HepG2 (cell line): ENCODE results near the gene SF1. TPM values are rescaled to one million over a fixed set of nuclear protein-coding genes. Genes with fewer than 3 reads are reported as not detected.

Experiments
- CEBPB ChIP-seq: IDR thresholded peaks from 2 replicates; pipeline ENCODE4 v1.6.1; 2011; ENCODE audit warnings: low read depth, low read length, improper control_type of control experiment, borderline replicate concordance
- DNMT3B ChIP-seq: conservative IDR thresholded peaks from 2 replicates; pipeline ENCODE4 v1.6.1; 2016; ENCODE audit warnings: missing biosample characterization, control low read depth
- HNF4A ChIP-seq: sonication (generic); formaldehyde crosslinking; IDR thresholded peaks from 2 replicates; pipeline ENCODE4 v1.4.0; 2020; ENCODE audit warnings: missing genetic modification reagents
- IKZF1 ChIP-seq: fragments of 450-650 bp; IDR thresholded peaks from 2 replicates; pipeline ENCODE4 v1.7.1; 2016
- KDM1A ChIP-seq: IDR thresholded peaks from 2 replicates; pipeline ENCODE4 v1.6.1; 2016; ENCODE audit warnings: missing compliant biosample characterization
- KLF11 ChIP-seq: IDR thresholded peaks from 2 replicates; pipeline ENCODE4 v1.6.1; 2016; ENCODE audit warnings: missing compliant biosample characterization
- KLF12 ChIP-seq: sonication (generic); formaldehyde crosslinking; IDR thresholded peaks from 2 replicates; pipeline ENCODE4 v1.4.0; 2020; ENCODE audit warnings: missing genetic modification reagents, borderline replicate concordance
- ZNF282 ChIP-seq: fragments of 450-650 bp; IDR thresholded peaks from 2 replicates; pipeline ENCODE4 v1.6.1; 2018; ENCODE audit not compliant: partially characterized antibody
- ZNF335 ChIP-seq: sonication (generic); formaldehyde crosslinking; IDR thresholded peaks from 2 replicates; pipeline ENCODE4 v1.4.0; 2020; ENCODE audit warnings: missing genetic modification reagents
- ZNF629 ChIP-seq: sonication (generic); formaldehyde crosslinking; conservative IDR thresholded peaks from 2 replicates; pipeline ENCODE4 v1.5.0; 2020; ENCODE audit warnings: missing genetic modification reagents
- polyA plus RNA-seq, 8 experiments: library from polyadenylated mRNA; depleted of rRNA in 3 of 8; stranded (reverse) in 7 of 8; unstranded in 1 of 8; fragments of >200 nt; fragmentation: Illumina TruSeq in 4 of 8; extraction: Trizol in 4 of 8; gene quantifications; 2 replicates each; pipeline versions ENCODE4 v1.2.1 to v1.2.3, GENCODE V29; 2011 to 2016; ENCODE audit warnings: low read depth in 4 of 8, missing spikeins in 1 of 8, mixed read lengths in 1 of 8; ENCODE audit not compliant: insufficient read depth in 1 of 8
- total RNA-seq, 5 experiments: library from RNA; depleted of rRNA; stranded (reverse); fragments of >200 nt; fragmentation: Illumina TruSeq; extraction: Trizol; gene quantifications; 2 replicates each; pipeline ENCODE4 v1.2.3, GENCODE V29; 2016; ENCODE audit warnings: low read depth in 1 of 5
- TF ChIP-seq, protein P1 (sequence below): sonication (generic); formaldehyde crosslinking; IDR thresholded peaks from 2 replicates; pipeline ENCODE4 v1.8.1; 2023; ENCODE audit warnings: missing genetic modification reagents, inconsistent platforms, borderline replicate concordance
- TF ChIP-seq, protein P2 (sequence below): sonication (generic); formaldehyde crosslinking; IDR thresholded peaks from 2 replicates; pipeline ENCODE4 v1.4.0; 2020; ENCODE audit warnings: low read depth, mild to moderate bottlenecking, missing genetic modification reagents
- TF ChIP-seq, protein P3 (sequence below): sonication (generic); formaldehyde crosslinking; IDR thresholded peaks from 2 replicates; pipeline ENCODE4 v1.4.0; 2020; ENCODE audit warnings: missing genetic modification reagents

The SF1 gene
- total and polyA plus RNA-seq, 2 of the 13 experiments (the other 11 are each of a cell fraction or from before 2014, with no cell fraction given) = 55.5 to 70.4 TPM

DNA sequence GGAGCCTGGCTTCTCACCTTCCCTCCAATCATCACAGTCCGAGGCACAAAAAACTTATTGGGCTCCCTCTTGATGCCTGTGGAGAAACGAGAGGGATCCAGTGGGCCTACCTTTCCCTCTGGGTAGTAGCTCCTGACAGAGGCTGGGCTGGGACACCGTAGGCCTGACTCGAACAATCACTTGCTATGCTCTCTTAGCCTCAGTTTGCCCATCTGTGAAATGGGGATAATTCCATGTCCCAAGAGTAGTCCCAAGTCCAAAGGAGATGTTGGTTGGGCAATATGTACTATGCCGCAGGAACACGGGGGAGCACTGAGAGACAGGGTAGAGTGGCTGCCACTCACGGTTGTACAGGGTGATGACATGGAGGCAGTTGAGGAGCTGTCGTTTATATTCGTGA is 26.8 kb downstream of the SF1 start (continued):
- TF ChIP-seq, protein P1, sequence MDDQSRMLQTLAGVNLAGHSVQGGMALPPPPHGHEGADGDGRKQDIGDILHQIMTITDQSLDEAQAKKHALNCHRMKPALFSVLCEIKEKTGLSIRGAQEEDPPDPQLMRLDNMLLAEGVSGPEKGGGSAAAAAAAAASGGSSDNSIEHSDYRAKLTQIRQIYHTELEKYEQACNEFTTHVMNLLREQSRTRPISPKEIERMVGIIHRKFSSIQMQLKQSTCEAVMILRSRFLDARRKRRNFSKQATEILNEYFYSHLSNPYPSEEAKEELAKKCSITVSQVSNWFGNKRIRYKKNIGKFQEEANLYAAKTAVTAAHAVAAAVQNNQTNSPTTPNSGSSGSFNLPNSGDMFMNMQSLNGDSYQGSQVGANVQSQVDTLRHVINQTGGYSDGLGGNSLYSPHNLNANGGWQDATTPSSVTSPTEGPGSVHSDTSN (CRISPR knock-in tag) = no peak
- TF ChIP-seq, protein P2, sequence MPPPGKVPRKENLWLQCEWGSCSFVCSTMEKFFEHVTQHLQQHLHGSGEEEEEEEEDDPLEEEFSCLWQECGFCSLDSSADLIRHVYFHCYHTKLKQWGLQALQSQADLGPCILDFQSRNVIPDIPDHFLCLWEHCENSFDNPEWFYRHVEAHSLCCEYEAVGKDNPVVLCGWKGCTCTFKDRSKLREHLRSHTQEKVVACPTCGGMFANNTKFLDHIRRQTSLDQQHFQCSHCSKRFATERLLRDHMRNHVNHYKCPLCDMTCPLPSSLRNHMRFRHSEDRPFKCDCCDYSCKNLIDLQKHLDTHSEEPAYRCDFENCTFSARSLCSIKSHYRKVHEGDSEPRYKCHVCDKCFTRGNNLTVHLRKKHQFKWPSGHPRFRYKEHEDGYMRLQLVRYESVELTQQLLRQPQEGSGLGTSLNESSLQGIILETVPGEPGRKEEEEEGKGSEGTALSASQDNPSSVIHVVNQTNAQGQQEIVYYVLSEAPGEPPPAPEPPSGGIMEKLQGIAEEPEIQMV (CRISPR knock-in tag) = no peak
- TF ChIP-seq KLF11 (CRISPR knock-in tag) (no peak), ZNF629 (CRISPR knock-in tag) (peak; percentile 97), IKZF1 (no peak), CEBPB (0 out of 2 replicates have a peak, but pooled peaks have one; percentile 30), ZNF282 (no peak), ZNF335 (CRISPR knock-in tag) (no peak), DNMT3B (no peak), HNF4A (peak; percentile 39; the same call in 1 of the 2 replicates), KLF12 (CRISPR knock-in tag) (no peak), KDM1A (CRISPR knock-in tag) (peak; percentile 81)
- TF ChIP-seq, protein P3, sequence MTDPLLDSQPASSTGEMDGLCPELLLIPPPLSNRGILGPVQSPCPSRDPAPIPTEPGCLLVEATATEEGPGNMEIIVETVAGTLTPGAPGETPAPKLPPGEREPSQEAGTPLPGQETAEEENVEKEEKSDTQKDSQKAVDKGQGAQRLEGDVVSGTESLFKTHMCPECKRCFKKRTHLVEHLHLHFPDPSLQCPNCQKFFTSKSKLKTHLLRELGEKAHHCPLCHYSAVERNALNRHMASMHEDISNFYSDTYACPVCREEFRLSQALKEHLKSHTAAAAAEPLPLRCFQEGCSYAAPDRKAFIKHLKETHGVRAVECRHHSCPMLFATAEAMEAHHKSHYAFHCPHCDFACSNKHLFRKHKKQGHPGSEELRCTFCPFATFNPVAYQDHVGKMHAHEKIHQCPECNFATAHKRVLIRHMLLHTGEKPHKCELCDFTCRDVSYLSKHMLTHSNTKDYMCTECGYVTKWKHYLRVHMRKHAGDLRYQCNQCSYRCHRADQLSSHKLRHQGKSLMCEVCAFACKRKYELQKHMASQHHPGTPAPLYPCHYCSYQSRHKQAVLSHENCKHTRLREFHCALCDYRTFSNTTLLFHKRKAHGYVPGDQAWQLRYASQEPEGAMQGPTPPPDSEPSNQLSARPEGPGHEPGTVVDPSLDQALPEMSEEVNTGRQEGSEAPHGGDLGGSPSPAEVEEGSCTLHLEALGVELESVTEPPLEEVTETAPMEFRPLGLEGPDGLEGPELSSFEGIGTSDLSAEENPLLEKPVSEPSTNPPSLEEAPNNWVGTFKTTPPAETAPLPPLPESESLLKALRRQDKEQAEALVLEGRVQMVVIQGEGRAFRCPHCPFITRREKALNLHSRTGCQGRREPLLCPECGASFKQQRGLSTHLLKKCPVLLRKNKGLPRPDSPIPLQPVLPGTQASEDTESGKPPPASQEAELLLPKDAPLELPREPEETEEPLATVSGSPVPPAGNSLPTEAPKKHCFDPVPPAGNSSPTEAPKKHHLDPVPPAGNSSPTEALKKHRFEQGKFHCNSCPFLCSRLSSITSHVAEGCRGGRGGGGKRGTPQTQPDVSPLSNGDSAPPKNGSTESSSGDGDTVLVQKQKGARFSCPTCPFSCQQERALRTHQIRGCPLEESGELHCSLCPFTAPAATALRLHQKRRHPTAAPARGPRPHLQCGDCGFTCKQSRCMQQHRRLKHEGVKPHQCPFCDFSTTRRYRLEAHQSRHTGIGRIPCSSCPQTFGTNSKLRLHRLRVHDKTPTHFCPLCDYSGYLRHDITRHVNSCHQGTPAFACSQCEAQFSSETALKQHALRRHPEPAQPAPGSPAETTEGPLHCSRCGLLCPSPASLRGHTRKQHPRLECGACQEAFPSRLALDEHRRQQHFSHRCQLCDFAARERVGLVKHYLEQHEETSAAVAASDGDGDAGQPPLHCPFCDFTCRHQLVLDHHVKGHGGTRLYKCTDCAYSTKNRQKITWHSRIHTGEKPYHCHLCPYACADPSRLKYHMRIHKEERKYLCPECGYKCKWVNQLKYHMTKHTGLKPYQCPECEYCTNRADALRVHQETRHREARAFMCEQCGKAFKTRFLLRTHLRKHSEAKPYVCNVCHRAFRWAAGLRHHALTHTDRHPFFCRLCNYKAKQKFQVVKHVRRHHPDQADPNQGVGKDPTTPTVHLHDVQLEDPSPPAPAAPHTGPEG (CRISPR knock-in tag) = no peak
